Measurements from ENCODE around the gene NUDT17.
"Not testable (repeated sequence)": the region's sequence is repeated elsewhere in the genome, so short reads cannot be mapped to it uniquely, and the experiment has no call there.

NUDT17 gene

GRCh38 chr1:145845514-145846161 is at the start of gene NUDT17:
Gene NUDT17 (plus strand): TSS chr1:145845630. CDS start chr1:145845641, 11 bp downstream.
- H3K9me3 Mint-ChIP-seq, result no peaks in the 10 kb centered on the region
- no peaks in the 10 kb centered on the region for H3K27me3 Mint-ChIP-seq
- ATAC-seq, result peak; percentile 83
- H3K27ac Mint-ChIP-seq, result peak within 1 kb of the TSS in 1 of 2 donors; percentile 74
- peak; percentile 77 to 80 for DNase-seq
- H3K4me1 Mint-ChIP-seq, result peaks cover 9% of the 10 kb centered on the region
- no peak within 1 kb of the TSS for H3K4me3 Mint-ChIP-seq

- Mint-ChIP-seq H3K27me3 (no peaks in the 10 kb centered on the region), H3K27ac (no peak overlapping the region), H3K9me3 (peaks cover 24 to 25% of the 10 kb centered on the region in 2 donors), H3K4me3 (no peak overlapping the region), H3K4me1 (peaks cover 33% of the 10 kb centered on the region)
- DNase-seq, result no peak
- no peak for ATAC-seq
Measured at GRCh38 chr1:145796753-145797152, 48.7 kb upstream of the NUDT17 start.

- no peak overlapping the region for H3K27ac Mint-ChIP-seq
- no peak overlapping the region for H3K4me3 Mint-ChIP-seq
- H3K9me3 Mint-ChIP-seq, result peaks cover 24 to 25% of the 10 kb centered on the region in 2 donors
- H3K4me1 Mint-ChIP-seq, result peaks cover 49% of the 10 kb centered on the region
- ATAC-seq (no peak), DNase-seq (no peak)
- H3K27me3 Mint-ChIP-seq, result no peaks in the 10 kb centered on the region
Measured at GRCh38 chr1:145799806-145800205, 45.6 kb upstream of the NUDT17 start.

- Mint-ChIP-seq H3K27ac (no peak overlapping the region), H3K27me3 (no peaks in the 10 kb centered on the region), H3K9me3 (no peaks in the 10 kb centered on the region), H3K4me1 (peaks cover 53% of the 10 kb centered on the region), H3K4me3 (no peak overlapping the region)
- DNase-seq (no peak), ATAC-seq (no peak)
Measured at GRCh38 chr1:145804235-145805045, 41.0 kb upstream of the NUDT17 start.

- H3K27me3 Mint-ChIP-seq, result no peaks in the 10 kb centered on the region
- H3K4me3 Mint-ChIP-seq, result no peak overlapping the region
- no peaks in the 10 kb centered on the region for H3K9me3 Mint-ChIP-seq
- H3K4me1 Mint-ChIP-seq, result peaks cover 47% of the 10 kb centered on the region
- ATAC-seq (no peak), DNase-seq (no peak)
- H3K27ac Mint-ChIP-seq, result no peak overlapping the region
Measured at GRCh38 chr1:145805057-145805456, 40.4 kb upstream of the NUDT17 start.

- Mint-ChIP-seq H3K9me3 (no peaks in the 10 kb centered on the region), H3K4me3 (no peak overlapping the region), H3K27me3 (no peaks in the 10 kb centered on the region), H3K4me1 (peaks cover 39% of the 10 kb centered on the region), H3K27ac (no peak overlapping the region)
- DNase-seq, result no peak
- ATAC-seq, result no peak
Measured at GRCh38 chr1:145806408-145806807, 39.0 kb upstream of the NUDT17 start.

GRCh38 chr1:145806844-145807243 is 38.6 kb upstream of the NUDT17 start:
- Mint-ChIP-seq H3K27me3 (no peaks in the 10 kb centered on the region), H3K4me1 (peaks cover 36% of the 10 kb centered on the region), H3K27ac (no peak overlapping the region), H3K4me3 (no peak overlapping the region), H3K9me3 (no peaks in the 10 kb centered on the region)
- ATAC-seq, result no peak
- no peak for DNase-seq

- DNase-seq, H3K27me3 Mint-ChIP-seq, ATAC-seq, H3K27ac Mint-ChIP-seq, H3K4me1 Mint-ChIP-seq, H3K9me3 Mint-ChIP-seq: not testable (repeated sequence)
- H3K4me3 Mint-ChIP-seq, result peak overlapping the region in 1 of 2 donors; percentile 65
Measured at GRCh38 chr1:145812977-145813810, 32.2 kb upstream of the NUDT17 start.

- not testable (repeated sequence) for H3K27me3 Mint-ChIP-seq, H3K4me3 Mint-ChIP-seq, DNase-seq, H3K27ac Mint-ChIP-seq, H3K9me3 Mint-ChIP-seq
- H3K4me1 Mint-ChIP-seq, result peaks cover 18% of the 10 kb centered on the region
- ATAC-seq, result peak; percentile 71
Measured at GRCh38 chr1:145818095-145818494, 27.3 kb upstream of the NUDT17 start.

GRCh38 chr1:145822779-145823331 is 22.6 kb upstream of the NUDT17 start:
- not testable (repeated sequence) for H3K4me3 Mint-ChIP-seq
- peak; percentile 44 for ATAC-seq

GRCh38 chr1:145823565-145824498 is 21.6 kb upstream of the NUDT17 start, which contains the start of the genes POLR3C and RNF115:
Gene POLR3C (plus strand): TSS chr1:145824200. CDS start chr1:145825777, 1,577 bp downstream.
Gene RNF115 (minus strand): TSS chr1:145824095. CDS start chr1:145823873, 222 bp downstream.
- H3K4me3 Mint-ChIP-seq, result peak within 1 kb of the TSS; percentile 94 to 99
- peak; percentile 76 for ATAC-seq
- peak within 1 kb of the TSS; percentile 99 to 100 for H3K27ac Mint-ChIP-seq

More at GRCh38 chr1:145822779-145823331, 22.6 kb upstream of the NUDT17 start:
- H3K27me3 Mint-ChIP-seq, H3K9me3 Mint-ChIP-seq, H3K27ac Mint-ChIP-seq, DNase-seq: not testable (repeated sequence)
- peaks cover 41% of the 10 kb centered on the region for H3K4me1 Mint-ChIP-seq

GRCh38 chr1:145824499-145824842 is 21.0 kb upstream of the NUDT17 start:
- DNase-seq, result no peak
- peak overlapping the region; percentile 94 to 99 for H3K4me3 Mint-ChIP-seq

More at GRCh38 chr1:145823565-145824498, 21.6 kb upstream of the NUDT17 start, which contains the start of the genes POLR3C and RNF115:
- Mint-ChIP-seq H3K4me1 (peaks cover 51% of the 10 kb centered on the region), H3K9me3 (no peaks in the 10 kb centered on the region), H3K27me3 (no peaks in the 10 kb centered on the region)
- peak; percentile 87 to 89 for DNase-seq

GRCh38 chr1:145826030-145826429 is 19.4 kb upstream of the NUDT17 start:
- no peak overlapping the region for H3K27ac Mint-ChIP-seq
- DNase-seq (no peak), ATAC-seq (no peak)
- peak overlapping the region; percentile 94 to 99 for H3K4me3 Mint-ChIP-seq
- H3K4me1 Mint-ChIP-seq, result peaks cover 55% of the 10 kb centered on the region
- H3K27me3 Mint-ChIP-seq, result no peaks in the 10 kb centered on the region
- no peaks in the 10 kb centered on the region for H3K9me3 Mint-ChIP-seq

More at GRCh38 chr1:145824499-145824842, 21.0 kb upstream of the NUDT17 start:
- peaks cover 53% of the 10 kb centered on the region for H3K4me1 Mint-ChIP-seq
- peak overlapping the region; percentile 99 to 100 for H3K27ac Mint-ChIP-seq
- no peaks in the 10 kb centered on the region for H3K27me3 Mint-ChIP-seq
- H3K9me3 Mint-ChIP-seq, result no peaks in the 10 kb centered on the region
- no peak for ATAC-seq

- Mint-ChIP-seq H3K27me3 (no peaks in the 10 kb centered on the region), H3K27ac (peak overlapping the region; percentile 99), H3K4me1 (peaks cover 48% of the 10 kb centered on the region), H3K4me3 (peak overlapping the region; percentile 64 to 73), H3K9me3 (no peaks in the 10 kb centered on the region)
- peak; percentile 52 for ATAC-seq
- no peak for DNase-seq
Measured at GRCh38 chr1:145827966-145828365, 17.5 kb upstream of the NUDT17 start.

Data from stimulated activated naive CD8-positive, alpha-beta T cell treated with anti-CD3 and anti-CD28 coated beads, Interleukin-15, amount 100 ng/mL, for 72 hours (primary cell).